GM19351 (cell line): ENCODE results near the gene C6orf15.

Experiments used
- ATAC-seq: cut with Tn5 transposase; IDR thresholded peaks from one replicate; pipeline ENCODE4 v1.9.1; 2021; ENCODE audit warnings: mild to moderate bottlenecking, moderate library complexity; ENCODE audit not compliant: unreplicated experiment

The C6orf15 gene

GRCh38 chr6:31131595-31131994, 19.2 kb upstream of the C6orf15 start:
- ATAC-seq, result no peak

- no peak for ATAC-seq
Measured at GRCh38 chr6:31130751-31131150, 18.4 kb upstream of the C6orf15 start.

- ATAC-seq, result no peak
Measured at GRCh38 chr6:31129130-31129529, 16.8 kb upstream of the C6orf15 start.

GRCh38 chr6:31128093-31128676, 15.8 kb upstream of the C6orf15 start:
- ATAC-seq, result no peak

- ATAC-seq, result no peak
Measured at GRCh38 chr6:31126396-31127175, 14.2 kb upstream of the C6orf15 start.

- no peak for ATAC-seq
Measured at GRCh38 chr6:31125586-31126363, 13.4 kb upstream of the C6orf15 start.

GRCh38 chr6:31125162-31125561, 12.8 kb upstream of the C6orf15 start:
- no peak for ATAC-seq

GRCh38 chr6:31122791-31123706, 10.7 kb upstream of the C6orf15 start:
- ATAC-seq, result no peak

- ATAC-seq, result no peak
Measured at GRCh38 chr6:31121131-31121790, 8.9 kb upstream of the C6orf15 start.

GRCh38 chr6:31120151-31120915, 8.0 kb upstream of the C6orf15 start, which contains the start of gene CDSN:
CDSN (minus strand) TSS chr6:31120446; CDS start chr6:31120419, 27 bp downstream.
- no peak for ATAC-seq

- no peak for ATAC-seq
Measured at GRCh38 chr6:31118178-31118577, 5.8 kb upstream of the C6orf15 start.

GRCh38 chr6:31116661-31117385, 4.4 kb upstream of the C6orf15 start:
- no peak for ATAC-seq

- no peak for ATAC-seq
Measured at GRCh38 chr6:31115941-31116560, 3.7 kb upstream of the C6orf15 start.

GRCh38 chr6:31114970-31115849, 2.8 kb upstream of the C6orf15 start:
- ATAC-seq, result no peak

GRCh38 chr6:31114541-31114878, 2.1 kb upstream of the C6orf15 start, which contains the start of gene PSORS1C1:
PSORS1C1 (plus strand) TSS chr6:31114800; CDS start chr6:31129633, 14,833 bp downstream.
- ATAC-seq, result no peak

- no peak for ATAC-seq
Measured at GRCh38 chr6:31113861-31114540, 1.6 kb upstream of the C6orf15 start.

GRCh38 chr6:31111712-31112111, 663 bp downstream of the C6orf15 start:
- no peak for ATAC-seq
